Astrocyte (in vitro differentiated cells and primary cell): ENCODE results near the gene DNAJC5. TPM values are rescaled to one million over a fixed set of nuclear protein-coding genes. Genes with fewer than 3 reads are reported as not detected.

ENCODE experiments used
- DNase-seq: peaks from one replicate; pipeline ENCODE4 v3.0.0-alpha.2; 2010; ENCODE audit warnings: low read depth
- FAIRE-seq: peaks from 2 replicates; lab custom pipeline; 2011; peaks lifted over from hg19 to GRCh38; lab: Jason Lieb, UNC
- H2AFZ ChIP-seq: 2 replicates; pipeline ENCODE4 v1.6.0; 2012; ENCODE audit warnings: low read depth, low read length, inconsistent platforms
- H3K27ac ChIP-seq: 2 replicates; pipeline ENCODE4 v1.5.1; 2011; ENCODE audit warnings: low read depth, low read length, inconsistent platforms
- H3K27me3 ChIP-seq: 2 replicates; pipeline ENCODE4 v1.6.0; 2011; ENCODE audit warnings: low read length, inconsistent platforms; ENCODE audit not compliant: insufficient read depth
- H3K36me3 ChIP-seq: 2 replicates; pipeline ENCODE4 v1.5.1; 2011; ENCODE audit warnings: low read length, inconsistent platforms; ENCODE audit not compliant: insufficient read depth
- H3K4me1 ChIP-seq: 2 replicates; pipeline ENCODE4 v1.5.1; 2011; ENCODE audit warnings: low read length, inconsistent platforms; ENCODE audit not compliant: insufficient read depth
- H3K4me2 ChIP-seq: 2 replicates; pipeline ENCODE4 v1.6.0; 2012; ENCODE audit warnings: low read length, inconsistent platforms
- H3K4me3 ChIP-seq: 2 replicates; pipeline ENCODE4 v1.5.1; 2011; ENCODE audit warnings: low read depth, mild to moderate bottlenecking, low read length, inconsistent platforms; ENCODE audit not compliant: insufficient read depth
- H3K79me2 ChIP-seq: 2 replicates; pipeline ENCODE4 v1.6.0; 2012; ENCODE audit warnings: mild to moderate bottlenecking, low read length, inconsistent platforms; ENCODE audit not compliant: insufficient read depth
- H3K9ac ChIP-seq: 2 replicates; pipeline ENCODE4 v1.6.0; 2012; ENCODE audit warnings: mild to moderate bottlenecking, low read length, inconsistent platforms
- H3K9me3 ChIP-seq: 2 replicates; pipeline ENCODE4 v1.5.1; 2012; ENCODE audit warnings: low read depth, mild to moderate bottlenecking, low read length, inconsistent platforms; ENCODE audit not compliant: insufficient read depth
- H4K20me1 ChIP-seq: 2 replicates; pipeline ENCODE4 v1.6.0; 2012; ENCODE audit warnings: low read length, inconsistent platforms; ENCODE audit not compliant: insufficient read depth
- H3K27ac Mint-ChIP-seq: one replicate; pipeline ENCODE4 v1.8.0; 2021; ENCODE audit warnings: mild to moderate bottlenecking, mixed read lengths; ENCODE audit not compliant: unreplicated experiment
- H3K27me3 Mint-ChIP-seq: one replicate; pipeline ENCODE4 v1.8.0; 2021; ENCODE audit warnings: low read depth, mixed read lengths; ENCODE audit not compliant: unreplicated experiment
- H3K36me3 Mint-ChIP-seq: one replicate; pipeline ENCODE4 v1.8.0; 2021; ENCODE audit warnings: low read depth, mixed read lengths; ENCODE audit not compliant: unreplicated experiment
- H3K4me1 Mint-ChIP-seq: one replicate; pipeline ENCODE4 v1.8.0; 2021; ENCODE audit warnings: low read depth, mixed read lengths; ENCODE audit not compliant: unreplicated experiment
- H3K4me3 Mint-ChIP-seq: one replicate; pipeline ENCODE4 v1.8.0; 2021; ENCODE audit warnings: mild to moderate bottlenecking, moderate library complexity, mixed read lengths; ENCODE audit not compliant: unreplicated experiment
- H3K9me3 Mint-ChIP-seq: one replicate; pipeline ENCODE4 v1.8.0; 2021; ENCODE audit warnings: mild to moderate bottlenecking, mixed read lengths; ENCODE audit not compliant: unreplicated experiment
- EZH2 ChIP-seq: IDR thresholded peaks from 2 replicates; pipeline ENCODE4 v1.6.1; 2012; ENCODE audit warnings: mild to moderate bottlenecking, low read length, inconsistent platforms; ENCODE audit not compliant: insufficient read depth
- total RNA-seq: library from RNA; stranded (reverse); gene quantifications from 2 replicates; pipeline ENCODE4 v1.2.1, GENCODE V29; 2021
- TF ChIP-seq, protein P1 (sequence below): IDR thresholded peaks from 2 replicates; pipeline ENCODE4 v1.5.1; 2011; ENCODE audit warnings: low read depth, mild to moderate bottlenecking, inconsistent platforms, low read length, moderate library complexity; ENCODE audit not compliant: insufficient read depth

Gene DNAJC5
- total RNA-seq, 1 donor from 2014 or later = 64.6 TPM

- no peak overlapping the region for H3K9ac ChIP-seq
- no peak overlapping the region for H3K27ac Mint-ChIP-seq
- no peaks in the 10 kb centered on the region for H3K9me3 Mint-ChIP-seq
- TF ChIP-seq EZH2 = no peak
- TF ChIP-seq, protein P1, sequence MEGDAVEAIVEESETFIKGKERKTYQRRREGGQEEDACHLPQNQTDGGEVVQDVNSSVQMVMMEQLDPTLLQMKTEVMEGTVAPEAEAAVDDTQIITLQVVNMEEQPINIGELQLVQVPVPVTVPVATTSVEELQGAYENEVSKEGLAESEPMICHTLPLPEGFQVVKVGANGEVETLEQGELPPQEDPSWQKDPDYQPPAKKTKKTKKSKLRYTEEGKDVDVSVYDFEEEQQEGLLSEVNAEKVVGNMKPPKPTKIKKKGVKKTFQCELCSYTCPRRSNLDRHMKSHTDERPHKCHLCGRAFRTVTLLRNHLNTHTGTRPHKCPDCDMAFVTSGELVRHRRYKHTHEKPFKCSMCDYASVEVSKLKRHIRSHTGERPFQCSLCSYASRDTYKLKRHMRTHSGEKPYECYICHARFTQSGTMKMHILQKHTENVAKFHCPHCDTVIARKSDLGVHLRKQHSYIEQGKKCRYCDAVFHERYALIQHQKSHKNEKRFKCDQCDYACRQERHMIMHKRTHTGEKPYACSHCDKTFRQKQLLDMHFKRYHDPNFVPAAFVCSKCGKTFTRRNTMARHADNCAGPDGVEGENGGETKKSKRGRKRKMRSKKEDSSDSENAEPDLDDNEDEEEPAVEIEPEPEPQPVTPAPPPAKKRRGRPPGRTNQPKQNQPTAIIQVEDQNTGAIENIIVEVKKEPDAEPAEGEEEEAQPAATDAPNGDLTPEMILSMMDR = no peak
- no peak overlapping the region for H3K4me3 Mint-ChIP-seq
- peaks cover 3% of the 10 kb centered on the region for H3K4me1 Mint-ChIP-seq
- H3K4me1 ChIP-seq = no peaks in the 10 kb centered on the region
- H4K20me1 ChIP-seq = peaks cover 76% of the 10 kb centered on the region
- DNase-seq = no peak
- H3K27me3 Mint-ChIP-seq = no peaks in the 10 kb centered on the region
- H2AFZ ChIP-seq = no peak overlapping the region
- H3K4me2 ChIP-seq = no peak overlapping the region
- H3K36me3 Mint-ChIP-seq = peaks cover 6% of the 10 kb centered on the region
- FAIRE-seq = no peak
- H3K4me3 ChIP-seq = no peak overlapping the region
- H3K36me3 ChIP-seq = no peaks in the 10 kb centered on the region
- no peaks in the 10 kb centered on the region for H3K27me3 ChIP-seq
- H3K27ac ChIP-seq = no peak overlapping the region
- peaks cover 26% of the 10 kb centered on the region for H3K79me2 ChIP-seq
- no peaks in the 10 kb centered on the region for H3K9me3 ChIP-seq
These were observed 44.4 kb downstream of the DNAJC5 start for GRCh38 chr20:63939061-63939935.

DNA sequence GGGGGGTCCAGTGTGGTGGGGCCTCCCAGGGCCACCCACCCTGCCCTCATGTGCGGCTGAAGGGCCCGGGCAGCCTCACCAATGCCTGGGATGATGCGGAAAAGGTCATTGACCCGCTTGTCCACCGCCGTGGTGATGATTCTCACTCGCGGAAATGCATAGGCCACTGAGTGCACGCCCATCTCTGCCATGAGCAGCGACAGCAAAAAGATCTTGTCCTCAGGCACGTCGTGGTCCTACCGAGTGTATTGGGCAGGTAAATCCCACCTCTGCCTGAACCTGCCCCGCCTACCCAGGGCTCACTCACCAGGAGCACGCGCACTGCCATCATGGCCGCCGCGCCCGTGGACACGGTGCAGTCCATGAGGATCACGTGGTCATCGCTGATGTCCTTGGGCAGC is 45.1 kb downstream of the DNAJC5 start:
- H3K4me3 ChIP-seq = no peak overlapping the region
- Mint-ChIP-seq H3K27me3 (no peaks in the 10 kb centered on the region), H3K9me3 (no peaks in the 10 kb centered on the region), H3K27ac (no peak overlapping the region), H3K4me1 (peaks cover 3% of the 10 kb centered on the region), H3K4me3 (no peak overlapping the region), H3K36me3 (peaks cover 7% of the 10 kb centered on the region)
- FAIRE-seq = no peak
- H4K20me1 ChIP-seq = peaks cover 73% of the 10 kb centered on the region
- H3K9me3 ChIP-seq = no peaks in the 10 kb centered on the region
- DNase-seq = no peak
- H3K36me3 ChIP-seq = peaks cover 2% of the 10 kb centered on the region
- no peaks in the 10 kb centered on the region for H3K4me1 ChIP-seq
- H2AFZ ChIP-seq = no peak overlapping the region
- TF ChIP-seq EZH2 = no peak
- TF ChIP-seq, protein P1 = no peak
- no peak overlapping the region for H3K9ac ChIP-seq
- no peaks in the 10 kb centered on the region for H3K27me3 ChIP-seq
- H3K79me2 ChIP-seq = peaks cover 19% of the 10 kb centered on the region
- no peak overlapping the region for H3K27ac ChIP-seq
- no peak overlapping the region for H3K4me2 ChIP-seq
